Hepatocyte (in vitro differentiated cells): ENCODE results near the gene ATG4D.

ENCODE experiments used
- CTCF ChIP-seq: fragments of 200-600 bp; sonication (generic); IDR thresholded peaks from 2 replicates; pipeline ENCODE4 v1.5.1; 2016; ENCODE audit warnings: antibody characterized with exemption, mild to moderate bottlenecking; ENCODE audit not compliant: poor library complexity
- EZH2phosphoT487 ChIP-seq: fragments of 200-600 bp; sonication (generic); IDR thresholded peaks from one replicate; pipeline ENCODE4 v1.6.1; 2018; ENCODE audit warnings: antibody characterized with exemption, mild to moderate bottlenecking, low read depth, moderate library complexity; ENCODE audit not compliant: unreplicated experiment, severe bottlenecking

- no peak for TF ChIP-seq CTCF
- TF ChIP-seq EZH2phosphoT487 = no peak
Observed at GRCh38 chr19:10500247-10500592, 43.5 kb upstream of the ATG4D start.
